ENCODE results near the gene ACTR2. TPM values are rescaled to one million over a fixed set of nuclear protein-coding genes. Genes with fewer than 3 reads are reported as not detected.

Gene ACTR2
- total RNA-seq, 2 donors from 2014 or later, result 75.9 to 131 TPM

GRCh38 chr2:65263986-65264385 is 36.4 kb downstream of the ACTR2 start:
- no peaks in the 10 kb centered on the region for H3K9me3 ChIP-seq
- H3K36me3 ChIP-seq, result no peaks in the 10 kb centered on the region
- TF ChIP-seq, protein P1, sequence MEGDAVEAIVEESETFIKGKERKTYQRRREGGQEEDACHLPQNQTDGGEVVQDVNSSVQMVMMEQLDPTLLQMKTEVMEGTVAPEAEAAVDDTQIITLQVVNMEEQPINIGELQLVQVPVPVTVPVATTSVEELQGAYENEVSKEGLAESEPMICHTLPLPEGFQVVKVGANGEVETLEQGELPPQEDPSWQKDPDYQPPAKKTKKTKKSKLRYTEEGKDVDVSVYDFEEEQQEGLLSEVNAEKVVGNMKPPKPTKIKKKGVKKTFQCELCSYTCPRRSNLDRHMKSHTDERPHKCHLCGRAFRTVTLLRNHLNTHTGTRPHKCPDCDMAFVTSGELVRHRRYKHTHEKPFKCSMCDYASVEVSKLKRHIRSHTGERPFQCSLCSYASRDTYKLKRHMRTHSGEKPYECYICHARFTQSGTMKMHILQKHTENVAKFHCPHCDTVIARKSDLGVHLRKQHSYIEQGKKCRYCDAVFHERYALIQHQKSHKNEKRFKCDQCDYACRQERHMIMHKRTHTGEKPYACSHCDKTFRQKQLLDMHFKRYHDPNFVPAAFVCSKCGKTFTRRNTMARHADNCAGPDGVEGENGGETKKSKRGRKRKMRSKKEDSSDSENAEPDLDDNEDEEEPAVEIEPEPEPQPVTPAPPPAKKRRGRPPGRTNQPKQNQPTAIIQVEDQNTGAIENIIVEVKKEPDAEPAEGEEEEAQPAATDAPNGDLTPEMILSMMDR (IDR thresholded peaks at IDR 0.05), result no peak
- H3K4me3 ChIP-seq, result no peak overlapping the region
- H3K27ac ChIP-seq, result no peak overlapping the region
- DNase-seq (ENCODE audit: low spot score), result no peak
- peaks cover 0 to 8% of the 10 kb centered on the region in 2 donors for H3K4me1 ChIP-seq (ENCODE audit: control insufficient read depth in 1 of 2, low read depth in 2 of 2)
- no peak for ATAC-seq (ENCODE audit: insufficient number of reproducible peaks, low FRiP score, low read depth)
- no peaks in the 10 kb centered on the region for H3K27me3 ChIP-seq (replicated peaks; ENCODE audit: insufficient read depth)

- H3K27ac ChIP-seq, result no peak overlapping the region
- TF ChIP-seq, protein P1 (IDR thresholded peaks at IDR 0.05), result peak; percentile 68
- no peaks in the 10 kb centered on the region for H3K9me3 ChIP-seq
- H3K4me1 ChIP-seq (ENCODE audit: control insufficient read depth in 1 of 2, low read depth in 2 of 2), result peaks cover 0 to 8% of the 10 kb centered on the region in 2 donors
- no peaks in the 10 kb centered on the region for H3K36me3 ChIP-seq
- no peak for DNase-seq (ENCODE audit: low spot score)
- peak; percentile 50 for ATAC-seq (ENCODE audit: insufficient number of reproducible peaks, low FRiP score, low read depth)
- no peaks in the 10 kb centered on the region for H3K27me3 ChIP-seq (replicated peaks; ENCODE audit: insufficient read depth)
- H3K4me3 ChIP-seq, result no peak overlapping the region
Measured at GRCh38 chr2:65264821-65265670, 37.4 kb downstream of the ACTR2 start.

GRCh38 chr2:65265671-65266045 is 38.0 kb downstream of the ACTR2 start:
- H3K27me3 ChIP-seq (replicated peaks; ENCODE audit: insufficient read depth), result no peaks in the 10 kb centered on the region
- H3K9me3 ChIP-seq, result no peaks in the 10 kb centered on the region
- H3K4me3 ChIP-seq, result no peak overlapping the region
- H3K36me3 ChIP-seq, result no peaks in the 10 kb centered on the region
- TF ChIP-seq, protein P1 (IDR thresholded peaks at IDR 0.05), result no peak
- peaks cover 0 to 8% of the 10 kb centered on the region in 2 donors for H3K4me1 ChIP-seq (ENCODE audit: control insufficient read depth in 1 of 2, low read depth in 2 of 2)
- H3K27ac ChIP-seq, result no peak overlapping the region
- ATAC-seq (ENCODE audit: insufficient number of reproducible peaks, low FRiP score, low read depth), result no peak
- no peak for DNase-seq (ENCODE audit: low spot score)

DNA sequence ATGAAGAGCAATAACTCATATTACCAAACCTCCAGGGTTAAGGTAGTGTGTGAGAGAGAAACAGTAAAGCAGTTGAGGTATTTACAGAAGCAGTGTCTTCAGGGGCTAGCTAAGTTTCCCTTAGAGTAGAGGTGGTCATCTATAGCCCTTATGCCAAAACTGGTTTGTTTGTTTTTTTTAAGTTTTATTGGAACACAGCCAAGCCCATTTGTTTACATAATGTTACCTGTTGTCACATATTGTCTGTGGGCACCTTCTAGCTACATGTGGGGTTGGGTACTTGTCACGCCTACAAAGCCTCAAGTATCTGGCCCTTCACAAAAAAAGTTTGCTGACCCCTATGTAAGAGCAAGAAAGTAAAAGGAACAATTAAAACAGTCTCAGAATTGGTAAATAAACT is 39.4 kb downstream of the ACTR2 start:
- Histone ChIP-seq H3K36me3 (peaks cover 2% of the 10 kb centered on the region), H3K4me3 (no peak overlapping the region), H3K9me3 (no peaks in the 10 kb centered on the region), H3K4me1 (ENCODE audit: control insufficient read depth in 1 of 2, low read depth in 2 of 2) (peaks cover 0 to 8% of the 10 kb centered on the region in 2 donors), H3K27me3 (replicated peaks; ENCODE audit: insufficient read depth) (no peaks in the 10 kb centered on the region), H3K27ac (no peak overlapping the region)
- TF ChIP-seq, protein P1 (IDR thresholded peaks at IDR 0.05), result no peak
- DNase-seq (ENCODE audit: low spot score) (no peak), ATAC-seq (ENCODE audit: insufficient number of reproducible peaks, low FRiP score, low read depth) (no peak)

- H3K36me3 ChIP-seq, result peaks cover 13% of the 10 kb centered on the region
- no peaks in the 10 kb centered on the region for H3K27me3 ChIP-seq (replicated peaks; ENCODE audit: insufficient read depth)
- H3K27ac ChIP-seq, result no peak overlapping the region
- TF ChIP-seq, protein P1 (IDR thresholded peaks at IDR 0.05), result no peak
- H3K4me3 ChIP-seq, result no peak overlapping the region
- H3K9me3 ChIP-seq, result no peaks in the 10 kb centered on the region
- ATAC-seq (ENCODE audit: insufficient number of reproducible peaks, low FRiP score, low read depth) (no peak), DNase-seq (ENCODE audit: low spot score) (no peak)
- H3K4me1 ChIP-seq (ENCODE audit: control insufficient read depth in 1 of 2, low read depth in 2 of 2), result peaks cover 0 to 8% of the 10 kb centered on the region in 2 donors
Measured at GRCh38 chr2:65268957-65269356, 41.3 kb downstream of the ACTR2 start.
